NCI-H146 treated with DMSO at 0.1 percent for 48 hours (cell line): ENCODE data around the gene PRG2.
A peak's percentile ranks its signal among the peaks of the same experiment; 100 is the strongest.

Source experiments
- DNase-seq: peaks from one replicate; lab custom pipeline; 2025; ENCODE audit not compliant: unreplicated experiment; lab: John Stamatoyannopoulos, UW

The PRG2 gene, protein sequence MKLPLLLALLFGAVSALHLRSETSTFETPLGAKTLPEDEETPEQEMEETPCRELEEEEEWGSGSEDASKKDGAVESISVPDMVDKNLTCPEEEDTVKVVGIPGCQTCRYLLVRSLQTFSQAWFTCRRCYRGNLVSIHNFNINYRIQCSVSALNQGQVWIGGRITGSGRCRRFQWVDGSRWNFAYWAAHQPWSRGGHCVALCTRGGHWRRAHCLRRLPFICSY

DNA sequence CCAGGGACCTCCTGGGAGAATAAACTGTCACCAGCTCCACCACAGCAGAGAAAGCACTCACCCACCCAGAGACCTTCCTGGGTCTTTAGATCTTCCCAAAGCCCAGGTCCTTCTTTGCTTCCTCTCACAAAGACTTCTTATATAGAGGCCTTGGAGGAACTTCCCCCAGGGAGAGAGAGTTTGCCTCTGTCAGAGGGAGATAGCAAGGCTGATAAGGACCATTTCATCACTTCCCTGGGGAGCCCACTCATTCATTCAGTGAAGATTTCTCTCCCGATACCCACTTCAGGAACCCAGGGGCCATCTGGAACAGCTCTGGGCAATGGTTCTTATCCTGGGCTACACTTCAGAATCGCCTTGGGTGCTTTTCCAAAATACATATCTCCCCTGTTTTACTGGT, at the start of gene PRG2:
Gene PRG2, minus strand, starts transcription at position 116 of the 400 bp plus-strand sequence. CDS start 706 bp downstream, outside the sequence.
- no peak for DNase-seq

GRCh38 chr11:57439786-57440185, 49.3 kb upstream of the PRG2 start:
- no peak for DNase-seq

DNA sequence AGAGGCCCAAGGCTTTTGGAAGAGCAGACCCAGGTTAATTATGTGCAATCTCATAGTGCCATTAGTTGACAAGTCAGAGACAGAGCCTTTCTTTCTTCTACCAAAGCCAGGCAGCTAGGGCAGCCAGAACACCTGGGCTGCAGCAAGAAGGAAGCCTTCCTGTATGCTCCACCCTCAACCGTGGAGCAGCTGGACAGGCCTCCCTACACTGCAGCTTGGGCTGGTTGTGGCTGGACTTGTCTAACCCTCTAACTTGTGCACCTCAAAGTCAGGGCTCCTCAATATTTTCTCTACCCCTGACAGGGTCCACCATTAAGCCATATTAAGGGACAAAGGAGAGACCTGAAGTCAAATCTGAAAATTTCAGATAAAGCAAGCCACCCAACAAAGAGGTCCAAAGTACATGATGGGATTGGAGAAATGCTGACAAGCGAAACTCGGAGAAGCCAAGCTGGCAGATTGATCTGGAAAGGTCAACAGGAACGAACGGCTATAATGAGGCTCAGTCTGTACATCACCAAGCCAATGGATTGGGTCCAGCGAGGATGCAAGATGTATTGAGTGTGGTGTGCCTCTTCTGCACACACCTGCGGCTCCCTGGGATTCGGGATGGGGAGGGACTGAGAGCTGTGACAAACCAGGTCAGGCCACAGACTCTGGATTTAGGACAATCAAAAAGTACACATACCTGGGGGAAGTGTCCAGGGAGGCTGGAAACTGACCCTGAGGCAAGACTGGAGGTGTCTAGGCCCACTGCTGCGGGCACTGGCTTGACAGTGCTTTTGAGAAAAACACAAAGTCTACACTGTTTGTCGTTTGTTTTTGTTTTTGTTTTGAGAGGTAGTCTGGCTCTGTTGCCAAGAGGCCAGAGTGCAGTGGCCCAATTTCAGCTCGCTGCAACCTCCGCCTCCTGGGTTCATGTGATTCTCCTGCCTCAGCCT, 48.2 kb upstream of the PRG2 start:
- no peak for DNase-seq

DNA sequence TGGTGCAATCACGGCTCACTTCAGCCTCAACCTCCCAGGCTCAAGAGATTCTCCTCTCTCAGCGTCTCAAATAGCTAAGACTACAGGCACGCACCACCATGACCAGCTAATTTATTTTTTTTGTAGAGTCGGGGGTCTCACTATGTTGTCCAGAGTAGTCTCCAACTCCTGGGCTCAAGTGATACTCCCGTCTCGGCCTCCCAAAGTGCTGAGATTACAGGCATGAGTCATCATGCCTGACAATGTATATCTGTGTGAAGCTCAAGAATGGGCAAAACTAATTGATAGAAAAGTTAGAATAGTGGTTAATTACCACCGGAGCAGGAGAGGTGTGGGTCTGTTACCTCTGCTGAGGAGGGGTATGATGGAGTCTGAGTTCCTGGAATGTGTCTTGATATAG, 45.6 kb upstream of the PRG2 start:
- no peak for DNase-seq

- DNase-seq: no peak
These were observed 44.4 kb upstream of the PRG2 start for GRCh38 chr11:57434640-57435546.

- DNase-seq: no peak
These were observed 42.3 kb upstream of the PRG2 start for GRCh38 chr11:57432714-57433163.

GRCh38 chr11:57432149-57432561, 41.7 kb upstream of the PRG2 start:
- DNase-seq: no peak

DNA sequence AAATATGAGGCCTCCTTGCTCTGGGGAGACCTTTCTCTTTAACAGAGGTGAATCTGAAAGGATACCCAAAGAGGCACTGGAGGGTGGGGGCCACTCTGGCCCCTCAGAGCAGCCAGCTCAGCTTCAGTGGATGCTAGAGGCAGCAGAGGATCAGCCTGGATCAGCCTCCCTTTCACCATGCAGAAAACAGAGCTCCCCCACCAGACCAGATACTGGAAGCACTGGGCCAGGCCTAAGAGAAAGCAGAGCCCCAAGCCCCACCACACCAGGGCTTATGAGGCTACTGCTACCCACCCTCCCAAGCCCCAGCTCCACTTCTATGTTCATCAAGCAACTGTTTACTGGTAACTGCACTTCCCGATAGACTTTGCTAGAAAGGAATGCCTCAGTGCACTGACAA, 40.5 kb upstream of the PRG2 start:
- DNase-seq: no peak

DNA sequence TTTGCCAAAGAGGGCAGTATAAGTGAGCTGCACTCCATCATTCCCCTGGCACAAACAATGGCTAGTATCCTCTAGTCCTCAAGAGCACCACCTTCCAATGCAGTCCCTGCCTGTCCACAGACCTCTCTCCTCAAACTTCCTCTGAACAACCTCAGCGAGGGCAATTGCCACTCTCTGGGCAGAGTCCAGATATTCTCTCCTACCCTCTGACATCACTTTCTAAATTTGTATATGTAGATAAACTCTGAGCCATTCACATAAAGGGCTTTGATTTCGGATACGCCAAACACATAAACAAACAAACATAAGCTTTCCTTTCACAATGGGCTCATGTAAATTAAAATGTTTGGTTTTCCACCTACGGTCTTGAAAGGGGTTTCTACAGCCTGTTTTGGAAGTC, 39.5 kb upstream of the PRG2 start:
- no peak for DNase-seq

GRCh38 chr11:57428643-57429042, 38.2 kb upstream of the PRG2 start:
- no peak for DNase-seq

GRCh38 chr11:57427727-57428082, 37.3 kb upstream of the PRG2 start:
- no peak for DNase-seq

GRCh38 chr11:57426929-57427726, 36.7 kb upstream of the PRG2 start, which contains the start of gene SLC43A3:
Gene SLC43A3, minus strand, starts transcription at chr11:57427121. Its CDS starts 949 bp downstream, at chr11:57426172.
- DNase-seq: peak; percentile 23

DNA sequence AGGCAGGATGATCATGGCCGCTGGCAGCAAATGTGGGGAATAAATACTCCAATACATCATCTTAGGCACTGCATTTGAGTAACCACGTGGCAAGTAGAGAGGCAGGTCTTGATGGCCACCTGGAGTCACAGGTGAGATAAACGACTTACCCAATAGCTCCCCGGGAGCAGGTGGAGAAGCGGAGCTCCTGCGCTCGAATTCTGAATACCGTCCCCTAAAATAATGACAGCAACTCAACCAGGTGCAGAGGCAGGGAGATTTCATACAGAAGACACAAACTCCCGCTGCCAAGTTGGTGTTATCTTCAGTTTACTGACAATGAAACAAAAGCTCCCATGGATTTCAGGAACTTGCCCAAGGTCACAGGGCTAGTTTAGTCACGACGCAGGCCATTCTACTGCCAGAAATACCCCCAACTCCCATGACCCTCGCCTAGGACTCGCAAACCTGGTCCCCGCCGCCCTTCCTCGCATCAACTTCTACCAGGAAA, 36.0 kb upstream of the PRG2 start:
- peak; percentile 65 for DNase-seq

- DNase-seq: no peak
These were observed 35.4 kb upstream of the PRG2 start for GRCh38 chr11:57425565-57426438.

DNA sequence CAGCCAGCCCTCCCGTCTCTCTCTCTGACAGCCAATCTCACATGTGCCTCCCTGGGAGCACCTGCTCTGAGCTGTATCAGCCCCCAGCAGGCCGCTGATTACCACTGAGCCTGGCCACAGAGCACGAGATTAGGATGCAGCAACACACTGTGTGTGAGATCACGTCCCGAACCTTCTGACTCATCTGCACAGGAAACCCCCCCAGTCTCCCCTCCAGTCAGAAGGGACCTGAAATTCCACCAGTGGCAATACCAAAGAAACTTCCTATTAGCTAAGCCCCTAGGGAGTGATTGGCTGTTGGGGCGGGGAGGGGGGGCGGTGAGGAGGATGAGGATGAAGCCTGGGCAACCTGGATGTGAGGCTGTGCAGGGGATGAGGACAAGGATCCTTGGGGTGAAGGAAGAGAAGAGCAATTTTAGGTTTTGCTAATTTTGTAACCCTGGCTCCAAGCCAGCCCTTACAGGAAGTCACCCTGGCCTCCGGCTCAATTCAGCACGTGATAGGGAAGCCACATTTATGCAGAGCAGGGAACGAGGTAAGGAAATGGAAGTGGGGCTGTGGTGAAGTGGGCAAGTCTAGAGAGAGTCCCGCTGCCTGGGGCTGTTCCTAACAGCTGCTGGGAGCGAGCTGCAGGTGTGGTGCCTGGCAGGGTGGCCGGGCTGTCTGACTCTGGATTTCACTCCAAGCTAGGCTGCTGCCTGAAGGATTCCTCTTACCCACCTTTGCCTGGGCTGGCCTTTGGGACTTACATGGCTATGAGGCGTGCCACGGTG, 34.5 kb upstream of the PRG2 start:
- DNase-seq: no peak

DNA sequence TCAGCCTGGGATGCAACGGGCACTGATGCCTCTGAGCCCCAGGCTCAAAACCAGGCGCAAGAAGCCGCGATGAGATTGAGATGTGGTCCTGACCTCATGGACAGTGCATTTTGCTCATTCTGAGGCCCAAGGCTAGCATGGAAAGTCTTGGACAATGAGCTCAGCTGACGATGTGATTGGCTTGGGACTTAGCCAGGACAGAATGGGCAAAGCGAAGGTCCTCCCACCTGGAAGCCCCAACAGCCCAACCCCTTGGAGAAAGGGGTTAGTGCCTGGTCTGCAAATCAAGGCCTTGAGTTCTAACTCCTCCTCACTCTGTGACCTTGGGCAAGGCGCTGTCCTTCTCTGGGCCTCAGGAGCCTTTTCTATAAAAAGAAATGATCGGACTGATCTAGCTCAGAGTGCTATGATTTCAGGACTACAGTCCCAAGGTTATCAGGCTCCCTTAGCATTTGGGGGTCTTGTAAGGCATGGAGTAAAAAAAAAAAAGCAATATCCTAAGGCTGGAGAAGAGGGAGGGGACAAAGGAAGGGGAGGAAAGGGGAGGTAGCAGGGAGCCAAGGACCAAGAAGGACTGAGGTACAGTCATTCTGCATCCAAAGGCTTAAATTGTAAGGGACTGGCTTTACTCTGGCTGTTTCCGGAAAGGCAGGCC, 33.8 kb upstream of the PRG2 start:
- no peak for DNase-seq

- DNase-seq: no peak
These were observed 32.2 kb upstream of the PRG2 start for GRCh38 chr11:57422669-57423068.

GRCh38 chr11:57421805-57422204, 31.4 kb upstream of the PRG2 start:
- DNase-seq: no peak
